Measurements from ENCODE around the gene CEPT1. TPM values are rescaled to one million over a fixed set of nuclear protein-coding genes. Genes with fewer than 3 reads are reported as not detected.
A peak's percentile ranks its signal among the peaks of the same experiment; 100 is the strongest.
"Not testable (repeated sequence)": the region's sequence is repeated elsewhere in the genome, so short reads cannot be mapped to it uniquely, and the experiment has no call there.

The CEPT1 gene
- total RNA-seq: 10 to 100 TPM; 38.7 to 56.9 (median 43.8) TPM

GRCh38 chr1:111139956-111140679 lies at the start of gene CEPT1, which contains the start of gene DRAM2:
Gene CEPT1, plus strand, starts transcription at chr1:111140223. Its CDS starts 7,492 bp downstream, at chr1:111147715.
Gene DRAM2, minus strand, starts transcription at chr1:111140093. Its CDS starts 8,539 bp downstream, at chr1:111131554.
- H3K4me3 ChIP-seq: peak within 1 kb of the TSS; percentile 84 to 99 (median 90)
- no peaks in the 10 kb centered on the region for H3K27me3 ChIP-seq
- peaks cover 0 to 28% (median 9%) of the 10 kb centered on the region in 4 donors for H3K4me1 ChIP-seq
- DNase-seq: peak; percentile 91 to 99 (median 97)
- H3K27ac ChIP-seq: peak within 1 kb of the TSS; percentile 87 to 95 (median 94)
- no peaks in the 10 kb centered on the region for H3K9me3 ChIP-seq
- TF ChIP-seq POLR2A (IDR thresholded peaks at IDR 0.05) (peak in 1 of 2 donors; percentile 70), CTCF (IDR thresholded peaks at IDR 0.05) (no peak)
- peaks cover 0 to 16% (median 0%) of the 10 kb centered on the region in 3 donors for H3K36me3 ChIP-seq

GRCh38 chr1:111095421-111095820 lies 44.6 kb upstream of the CEPT1 start:
- peaks cover 0 to 17% (median 0%) of the 10 kb centered on the region in 4 donors for H3K9me3 ChIP-seq
- not testable (repeated sequence) for H3K4me3 ChIP-seq, H3K4me1 ChIP-seq, H3K27me3 ChIP-seq, H3K36me3 ChIP-seq, DNase-seq, H3K27ac ChIP-seq

GRCh38 chr1:111097356-111098099 lies 42.5 kb upstream of the CEPT1 start:
- TF ChIP-seq POLR2A (IDR thresholded peaks at IDR 0.05) (no peak), CTCF (IDR thresholded peaks at IDR 0.05) (no peak)
- no peak for DNase-seq
- Histone ChIP-seq H3K4me1 (peaks cover 0 to 4% (median 0%) of the 10 kb centered on the region in 4 donors), H3K27me3 (no peaks in the 10 kb centered on the region), H3K9me3 (peaks cover 0 to 17% (median 0%) of the 10 kb centered on the region in 4 donors), H3K36me3 (no peaks in the 10 kb centered on the region), H3K4me3 (no peak overlapping the region), H3K27ac (no peak overlapping the region)

- H3K9me3 ChIP-seq: peaks cover 0 to 17% (median 0%) of the 10 kb centered on the region in 4 donors
- TF ChIP-seq CTCF (IDR thresholded peaks at IDR 0.05): no peak
- no peak for TF ChIP-seq POLR2A (IDR thresholded peaks at IDR 0.05)
- no peak for DNase-seq
These were observed 40.7 kb upstream of the CEPT1 start for GRCh38 chr1:111099289-111099688.

GRCh38 chr1:111101854-111102642 lies 38.0 kb upstream of the CEPT1 start:
- no peak for TF ChIP-seq POLR2A (IDR thresholded peaks at IDR 0.05)
- TF ChIP-seq CTCF (IDR thresholded peaks at IDR 0.05): no peak
- DNase-seq: peak in 2 of 3 donors; percentile 61
- peak overlapping the region in 1 of 4 donors; percentile 49 for H3K27ac ChIP-seq
- no peaks in the 10 kb centered on the region for H3K36me3 ChIP-seq
- H3K9me3 ChIP-seq: peaks cover 0 to 6% (median 0%) of the 10 kb centered on the region in 4 donors
- no peaks in the 10 kb centered on the region for H3K27me3 ChIP-seq
- H3K4me3 ChIP-seq: peak overlapping the region in 1 of 4 donors; percentile 1
- H3K4me1 ChIP-seq: peaks cover 0 to 4% (median 0%) of the 10 kb centered on the region in 4 donors

More at GRCh38 chr1:111099289-111099688, 40.7 kb upstream of the CEPT1 start:
- no peaks in the 10 kb centered on the region for H3K27me3 ChIP-seq
- peaks cover 0 to 4% (median 0%) of the 10 kb centered on the region in 4 donors for H3K4me1 ChIP-seq
- H3K27ac ChIP-seq: no peak overlapping the region
- no peaks in the 10 kb centered on the region for H3K36me3 ChIP-seq
- H3K4me3 ChIP-seq: no peak overlapping the region
